ENCODE results near the gene XRCC5.

- TF ChIP-seq TOX (CRISPR knock-in tag; IDR thresholded peaks at IDR 0.05; ENCODE audit: borderline replicate concordance): no peak
- TF ChIP-seq ZFP30 (CRISPR knock-in tag; IDR thresholded peaks at IDR 0.05): no peak
- TF ChIP-seq, protein P1, sequence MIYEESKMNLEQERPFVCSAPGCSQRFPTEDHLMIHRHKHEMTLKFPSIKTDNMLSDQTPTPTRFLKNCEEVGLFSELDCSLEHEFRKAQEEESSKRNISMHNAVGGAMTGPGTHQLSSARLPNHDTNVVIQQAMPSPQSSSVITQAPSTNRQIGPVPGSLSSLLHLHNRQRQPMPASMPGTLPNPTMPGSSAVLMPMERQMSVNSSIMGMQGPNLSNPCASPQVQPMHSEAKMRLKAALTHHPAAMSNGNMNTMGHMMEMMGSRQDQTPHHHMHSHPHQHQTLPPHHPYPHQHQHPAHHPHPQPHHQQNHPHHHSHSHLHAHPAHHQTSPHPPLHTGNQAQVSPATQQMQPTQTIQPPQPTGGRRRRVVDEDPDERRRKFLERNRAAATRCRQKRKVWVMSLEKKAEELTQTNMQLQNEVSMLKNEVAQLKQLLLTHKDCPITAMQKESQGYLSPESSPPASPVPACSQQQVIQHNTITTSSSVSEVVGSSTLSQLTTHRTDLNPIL (CRISPR knock-in tag; IDR thresholded peaks at IDR 0.05; ENCODE audit: low read depth): no peak
- no peak for TF ChIP-seq CSDC2 (CRISPR knock-in tag; IDR thresholded peaks at IDR 0.05)
- TF ChIP-seq ESRRG (CRISPR knock-in tag; IDR thresholded peaks at IDR 0.05): no peak
- TF ChIP-seq ZNF565 (CRISPR knock-in tag; conservative IDR thresholded peaks at IDR 0.05; ENCODE audit: low read depth): no peak
- TF ChIP-seq ISL1 (CRISPR knock-in tag; IDR thresholded peaks at IDR 0.05): no peak
- TF ChIP-seq ARNTL (CRISPR knock-in tag; IDR thresholded peaks at IDR 0.05; ENCODE audit: borderline replicate concordance, low read depth): no peak
- no peak for TF ChIP-seq ZFP3 (CRISPR knock-in tag; IDR thresholded peaks at IDR 0.05)
- TF ChIP-seq PATZ1 (CRISPR knock-in tag; IDR thresholded peaks at IDR 0.05; ENCODE audit: borderline replicate concordance): no peak
- no peak for TF ChIP-seq ZNF70 (CRISPR knock-in tag; IDR thresholded peaks at IDR 0.05)
- TF ChIP-seq PPARA (CRISPR knock-in tag; IDR thresholded peaks at IDR 0.05; ENCODE audit: borderline replicate concordance): no peak
- TF ChIP-seq TCF4 (CRISPR knock-in tag; IDR thresholded peaks at IDR 0.05; ENCODE audit: borderline replicate concordance): no peak
- TF ChIP-seq OSR1 (CRISPR knock-in tag; IDR thresholded peaks at IDR 0.05): no peak
Measured at GRCh38 chr2:216163518-216163917, 54.4 kb downstream of the XRCC5 start.
